ENCODE measurements around the gene ADGRB3. TPM values are rescaled to one million over a fixed set of nuclear protein-coding genes. Genes with fewer than 3 reads are reported as not detected.

ADGRB3 gene
- total RNA-seq, 1 experiment from 2014 or later = not detected

DNA sequence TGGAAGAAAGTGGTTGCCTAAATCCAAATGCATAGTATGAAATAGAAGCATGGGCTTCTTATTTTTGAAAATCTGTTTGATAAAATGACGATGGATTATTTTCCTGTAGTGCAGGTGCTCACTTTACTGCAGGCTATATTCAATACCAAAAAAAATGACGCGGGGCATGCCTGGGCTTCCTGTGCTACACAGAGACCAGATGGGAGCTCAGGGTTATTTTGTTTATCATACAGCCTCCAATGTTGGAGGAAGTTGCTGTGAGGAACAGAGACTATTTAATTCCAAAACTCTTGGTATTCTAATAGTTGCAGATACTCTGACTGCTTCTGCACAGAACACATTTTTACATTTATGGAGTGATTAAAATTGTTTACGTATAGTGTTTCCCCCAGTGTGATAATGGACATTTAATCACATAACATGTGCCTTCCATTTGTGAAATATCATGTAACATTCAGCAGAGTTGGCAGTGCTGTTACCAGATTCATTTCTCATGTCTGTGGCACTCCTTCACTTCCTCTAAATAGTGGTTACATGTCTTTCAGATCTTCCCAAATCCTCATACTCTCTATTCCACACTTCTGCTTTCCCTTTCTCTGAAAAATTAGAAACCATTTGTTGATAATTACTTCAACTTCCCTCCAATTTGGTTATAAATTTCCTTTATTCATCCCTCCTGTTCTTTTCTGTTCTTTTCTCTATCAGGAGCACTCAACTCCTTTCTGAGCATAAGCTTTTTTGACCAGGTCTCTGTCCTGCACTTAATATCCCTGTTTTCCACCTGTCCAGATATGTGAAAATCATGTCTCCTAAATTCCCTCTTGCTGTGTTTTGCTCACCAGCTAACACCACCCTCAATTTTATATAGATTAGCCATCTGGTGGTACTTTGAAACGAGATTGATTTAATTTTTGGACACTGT lies 121.6 kb downstream of the ADGRB3 start:
- Histone ChIP-seq H3K9me3 (ENCODE audit: low read length) (no peaks in the 10 kb centered on the region), H3K4me1 (ENCODE audit: low read length) (no peaks in the 10 kb centered on the region), H2AFZ (ENCODE audit: low read length) (no peak overlapping the region), H3K9me2 (replicated peaks; ENCODE audit: insufficient read depth, low read length) (no peaks in the 10 kb centered on the region), H3K27me3 (ENCODE audit: low read length) (no peaks in the 10 kb centered on the region), H3K4me3 (ENCODE audit: low read length) (no peak overlapping the region), H3K9ac (ENCODE audit: low read length) (no peak overlapping the region), H3K4me2 (ENCODE audit: low read depth, low read length, poor library complexity, severe bottlenecking) (no peak overlapping the region), H3K36me3 (ENCODE audit: insufficient read depth, low read length) (no peaks in the 10 kb centered on the region), H4K20me1 (ENCODE audit: insufficient read depth, low read depth, low read length) (no peaks in the 10 kb centered on the region), H3K79me2 (ENCODE audit: low read length) (no peaks in the 10 kb centered on the region), H3K27ac (ENCODE audit: low read length) (no peak overlapping the region)
- DNase-seq = no peak

- Histone ChIP-seq H3K36me3 (ENCODE audit: insufficient read depth, low read length) (no peaks in the 10 kb centered on the region), H3K9me3 (ENCODE audit: low read length) (no peaks in the 10 kb centered on the region), H3K9me2 (replicated peaks; ENCODE audit: insufficient read depth, low read length) (no peaks in the 10 kb centered on the region), H3K4me2 (ENCODE audit: low read depth, low read length, poor library complexity, severe bottlenecking) (no peak overlapping the region), H3K4me1 (ENCODE audit: low read length) (no peaks in the 10 kb centered on the region), H3K27me3 (ENCODE audit: low read length) (no peaks in the 10 kb centered on the region), H3K79me2 (ENCODE audit: low read length) (no peaks in the 10 kb centered on the region), H3K9ac (ENCODE audit: low read length) (no peak overlapping the region), H2AFZ (ENCODE audit: low read length) (no peak overlapping the region), H4K20me1 (ENCODE audit: insufficient read depth, low read depth, low read length) (no peaks in the 10 kb centered on the region), H3K27ac (ENCODE audit: low read length) (no peak overlapping the region), H3K4me3 (ENCODE audit: low read length) (no peak overlapping the region)
- no peak for DNase-seq
These were observed 122.7 kb downstream of the ADGRB3 start for GRCh38 chr6:68757821-68758220.

- Histone ChIP-seq H4K20me1 (ENCODE audit: insufficient read depth, low read depth, low read length) (no peaks in the 10 kb centered on the region), H3K36me3 (ENCODE audit: insufficient read depth, low read length) (no peaks in the 10 kb centered on the region), H3K27me3 (ENCODE audit: low read length) (no peaks in the 10 kb centered on the region), H3K9me2 (replicated peaks; ENCODE audit: insufficient read depth, low read length) (no peaks in the 10 kb centered on the region), H3K27ac (ENCODE audit: low read length) (no peak overlapping the region), H3K79me2 (ENCODE audit: low read length) (no peaks in the 10 kb centered on the region), H3K4me3 (ENCODE audit: low read length) (no peak overlapping the region), H3K9me3 (ENCODE audit: low read length) (no peaks in the 10 kb centered on the region), H2AFZ (ENCODE audit: low read length) (no peak overlapping the region), H3K4me1 (ENCODE audit: low read length) (no peaks in the 10 kb centered on the region), H3K9ac (ENCODE audit: low read length) (no peak overlapping the region), H3K4me2 (ENCODE audit: low read depth, low read length, poor library complexity, severe bottlenecking) (no peak overlapping the region)
- no peak for DNase-seq
These were observed 123.5 kb downstream of the ADGRB3 start for GRCh38 chr6:68758559-68758958.

DNA sequence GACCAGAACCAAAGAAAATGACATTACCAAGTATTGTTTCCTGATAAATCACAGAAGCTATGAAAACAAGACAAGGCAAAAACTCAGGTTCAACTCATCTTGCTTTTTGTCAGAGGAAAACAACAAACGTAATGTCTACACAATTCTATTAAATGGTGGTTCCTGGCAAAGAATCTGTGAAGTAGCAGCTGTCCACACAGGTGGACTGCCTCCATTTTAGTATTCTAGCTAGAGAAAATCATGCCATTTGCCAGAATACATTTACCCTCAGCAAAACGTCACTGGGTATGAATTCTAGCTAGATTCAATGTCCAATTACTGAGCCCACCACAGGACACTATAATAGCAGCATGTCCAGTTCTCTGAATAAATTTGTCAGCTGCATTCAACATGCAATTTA lies 125.4 kb downstream of the ADGRB3 start:
- H3K9me3 ChIP-seq (ENCODE audit: low read length) = no peaks in the 10 kb centered on the region
- H3K79me2 ChIP-seq (ENCODE audit: low read length) = no peaks in the 10 kb centered on the region
- no peak overlapping the region for H3K27ac ChIP-seq (ENCODE audit: low read length)
- no peak overlapping the region for H3K4me2 ChIP-seq (ENCODE audit: low read depth, low read length, poor library complexity, severe bottlenecking)
- no peak for DNase-seq
- no peak overlapping the region for H3K9ac ChIP-seq (ENCODE audit: low read length)
- H2AFZ ChIP-seq (ENCODE audit: low read length) = no peak overlapping the region
- no peaks in the 10 kb centered on the region for H4K20me1 ChIP-seq (ENCODE audit: insufficient read depth, low read depth, low read length)
- no peaks in the 10 kb centered on the region for H3K4me1 ChIP-seq (ENCODE audit: low read length)
- H3K4me3 ChIP-seq (ENCODE audit: low read length) = no peak overlapping the region
- no peaks in the 10 kb centered on the region for H3K27me3 ChIP-seq (ENCODE audit: low read length)
- H3K36me3 ChIP-seq (ENCODE audit: insufficient read depth, low read length) = no peaks in the 10 kb centered on the region
- no peaks in the 10 kb centered on the region for H3K9me2 ChIP-seq (replicated peaks; ENCODE audit: insufficient read depth, low read length)

GRCh38 chr6:68760941-68761676 lies 126.0 kb downstream of the ADGRB3 start:
- Histone ChIP-seq H2AFZ (ENCODE audit: low read length) (no peak overlapping the region), H3K9me2 (replicated peaks; ENCODE audit: insufficient read depth, low read length) (no peaks in the 10 kb centered on the region), H3K4me1 (ENCODE audit: low read length) (no peaks in the 10 kb centered on the region), H4K20me1 (ENCODE audit: insufficient read depth, low read depth, low read length) (no peaks in the 10 kb centered on the region), H3K79me2 (ENCODE audit: low read length) (no peaks in the 10 kb centered on the region), H3K9ac (ENCODE audit: low read length) (no peak overlapping the region), H3K9me3 (ENCODE audit: low read length) (no peaks in the 10 kb centered on the region), H3K27ac (ENCODE audit: low read length) (no peak overlapping the region), H3K36me3 (ENCODE audit: insufficient read depth, low read length) (no peaks in the 10 kb centered on the region), H3K27me3 (ENCODE audit: low read length) (no peaks in the 10 kb centered on the region), H3K4me2 (ENCODE audit: low read depth, low read length, poor library complexity, severe bottlenecking) (no peak overlapping the region), H3K4me3 (ENCODE audit: low read length) (no peak overlapping the region)
- DNase-seq = no peak

- no peak for DNase-seq
- no peaks in the 10 kb centered on the region for H3K27me3 ChIP-seq (ENCODE audit: low read length)
- H3K79me2 ChIP-seq (ENCODE audit: low read length) = no peaks in the 10 kb centered on the region
- no peak overlapping the region for H3K9ac ChIP-seq (ENCODE audit: low read length)
- no peaks in the 10 kb centered on the region for H3K36me3 ChIP-seq (ENCODE audit: insufficient read depth, low read length)
- no peak overlapping the region for H3K4me3 ChIP-seq (ENCODE audit: low read length)
- no peak overlapping the region for H3K4me2 ChIP-seq (ENCODE audit: low read depth, low read length, poor library complexity, severe bottlenecking)
- no peaks in the 10 kb centered on the region for H3K9me2 ChIP-seq (replicated peaks; ENCODE audit: insufficient read depth, low read length)
- no peak overlapping the region for H2AFZ ChIP-seq (ENCODE audit: low read length)
- H3K27ac ChIP-seq (ENCODE audit: low read length) = no peak overlapping the region
- no peaks in the 10 kb centered on the region for H4K20me1 ChIP-seq (ENCODE audit: insufficient read depth, low read depth, low read length)
- no peaks in the 10 kb centered on the region for H3K9me3 ChIP-seq (ENCODE audit: low read length)
- H3K4me1 ChIP-seq (ENCODE audit: low read length) = no peaks in the 10 kb centered on the region
These were observed 126.9 kb downstream of the ADGRB3 start for GRCh38 chr6:68761985-68762384.

DNA sequence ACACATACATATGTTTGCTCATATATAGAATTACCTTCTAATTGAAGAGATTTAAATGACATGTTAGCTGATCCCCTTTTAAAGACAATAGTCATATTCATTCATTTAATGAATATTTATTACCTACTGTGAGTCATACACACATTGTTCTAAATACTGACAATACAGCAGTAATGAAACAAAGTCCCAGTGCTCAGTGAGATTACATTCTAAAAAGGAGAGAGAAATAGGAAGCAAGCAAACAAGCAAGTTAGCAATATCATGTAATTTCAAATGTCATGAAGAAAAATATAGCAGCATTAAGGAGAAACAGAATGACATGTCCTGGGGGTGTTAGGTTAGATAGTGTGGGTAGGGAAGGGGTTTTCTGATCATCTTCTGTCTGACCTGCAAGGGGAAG lies 136.3 kb downstream of the ADGRB3 start:
- no peak overlapping the region for H2AFZ ChIP-seq (ENCODE audit: low read length)
- H3K9me2 ChIP-seq (replicated peaks; ENCODE audit: insufficient read depth, low read length) = no peaks in the 10 kb centered on the region
- no peaks in the 10 kb centered on the region for H3K27me3 ChIP-seq (ENCODE audit: low read length)
- no peaks in the 10 kb centered on the region for H4K20me1 ChIP-seq (ENCODE audit: insufficient read depth, low read depth, low read length)
- no peaks in the 10 kb centered on the region for H3K36me3 ChIP-seq (ENCODE audit: insufficient read depth, low read length)
- H3K27ac ChIP-seq (ENCODE audit: low read length) = no peak overlapping the region
- DNase-seq = no peak
- H3K79me2 ChIP-seq (ENCODE audit: low read length) = no peaks in the 10 kb centered on the region
- H3K9me3 ChIP-seq (ENCODE audit: low read length) = no peaks in the 10 kb centered on the region
- no peak overlapping the region for H3K4me3 ChIP-seq (ENCODE audit: low read length)
- H3K9ac ChIP-seq (ENCODE audit: low read length) = no peak overlapping the region
- no peaks in the 10 kb centered on the region for H3K4me1 ChIP-seq (ENCODE audit: low read length)
- H3K4me2 ChIP-seq (ENCODE audit: low read depth, low read length, poor library complexity, severe bottlenecking) = no peak overlapping the region

GRCh38 chr6:68774843-68775242 lies 139.8 kb downstream of the ADGRB3 start:
- H2AFZ ChIP-seq (ENCODE audit: low read length) = no peak overlapping the region
- H3K4me3 ChIP-seq (ENCODE audit: low read length) = no peak overlapping the region

More at GRCh38 chr6:68774843-68775242, 139.8 kb downstream of the ADGRB3 start:
- Histone ChIP-seq H3K79me2 (ENCODE audit: low read length) (no peaks in the 10 kb centered on the region), H3K36me3 (ENCODE audit: insufficient read depth, low read length) (no peaks in the 10 kb centered on the region), H3K9me2 (replicated peaks; ENCODE audit: insufficient read depth, low read length) (no peaks in the 10 kb centered on the region), H3K27ac (ENCODE audit: low read length) (no peak overlapping the region), H4K20me1 (ENCODE audit: insufficient read depth, low read depth, low read length) (no peaks in the 10 kb centered on the region), H3K9me3 (ENCODE audit: low read length) (no peaks in the 10 kb centered on the region), H3K27me3 (ENCODE audit: low read length) (no peaks in the 10 kb centered on the region), H3K9ac (ENCODE audit: low read length) (no peak overlapping the region), H3K4me1 (ENCODE audit: low read length) (no peaks in the 10 kb centered on the region), H3K4me2 (ENCODE audit: low read depth, low read length, poor library complexity, severe bottlenecking) (no peak overlapping the region)
- DNase-seq = no peak
